Loucy (cell line): ENCODE data around the gene GPC3.

Experiments used
- EZH2phosphoT487 ChIP-seq: fragments of 200-600 bp; IDR thresholded peaks from 2 replicates; pipeline ENCODE4 v1.6.1; 2018; ENCODE audit warnings: antibody characterized with exemption, mild to moderate bottlenecking, moderate library complexity, borderline replicate concordance
- TF ChIP-seq, protein P1 (sequence below): fragments of 200-600 bp; sonication (generic); conservative IDR thresholded peaks from 2 replicates; pipeline ENCODE4 v1.5.1; 2014; ENCODE audit warnings: mild to moderate bottlenecking, antibody characterized with exemption, low read length

DNA sequence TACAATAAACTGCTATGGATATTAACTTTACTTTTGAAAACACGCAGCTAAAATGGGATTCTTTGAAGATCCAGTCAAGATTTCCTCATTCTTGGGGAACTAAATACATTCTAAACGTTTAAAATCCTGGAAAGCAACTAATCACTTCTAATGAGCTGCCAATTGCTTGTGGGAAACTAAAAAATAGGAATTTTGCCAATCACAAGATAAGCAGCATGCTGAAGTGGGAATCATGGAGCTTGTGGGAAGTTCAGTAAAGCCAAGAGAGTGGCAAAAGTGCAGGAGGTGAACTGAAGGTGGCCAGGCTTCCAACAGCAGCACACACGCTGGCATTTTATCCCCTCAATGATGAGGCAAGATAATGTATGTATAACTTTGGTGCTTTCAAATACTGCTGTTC, 133.0 kb downstream of the GPC3 start:
- TF ChIP-seq, protein P1, sequence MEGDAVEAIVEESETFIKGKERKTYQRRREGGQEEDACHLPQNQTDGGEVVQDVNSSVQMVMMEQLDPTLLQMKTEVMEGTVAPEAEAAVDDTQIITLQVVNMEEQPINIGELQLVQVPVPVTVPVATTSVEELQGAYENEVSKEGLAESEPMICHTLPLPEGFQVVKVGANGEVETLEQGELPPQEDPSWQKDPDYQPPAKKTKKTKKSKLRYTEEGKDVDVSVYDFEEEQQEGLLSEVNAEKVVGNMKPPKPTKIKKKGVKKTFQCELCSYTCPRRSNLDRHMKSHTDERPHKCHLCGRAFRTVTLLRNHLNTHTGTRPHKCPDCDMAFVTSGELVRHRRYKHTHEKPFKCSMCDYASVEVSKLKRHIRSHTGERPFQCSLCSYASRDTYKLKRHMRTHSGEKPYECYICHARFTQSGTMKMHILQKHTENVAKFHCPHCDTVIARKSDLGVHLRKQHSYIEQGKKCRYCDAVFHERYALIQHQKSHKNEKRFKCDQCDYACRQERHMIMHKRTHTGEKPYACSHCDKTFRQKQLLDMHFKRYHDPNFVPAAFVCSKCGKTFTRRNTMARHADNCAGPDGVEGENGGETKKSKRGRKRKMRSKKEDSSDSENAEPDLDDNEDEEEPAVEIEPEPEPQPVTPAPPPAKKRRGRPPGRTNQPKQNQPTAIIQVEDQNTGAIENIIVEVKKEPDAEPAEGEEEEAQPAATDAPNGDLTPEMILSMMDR = no peak
- no peak for TF ChIP-seq EZH2phosphoT487
